Colon (tissue), 2 donors: ENCODE measurements around the gene WASF3.

Experiments
- FAIRE-seq: peaks from 2 replicates; lab custom pipeline; 2012; peaks lifted over from hg19 to GRCh38; lab: Jason Lieb, UNC
- donor health status: control.
- donor health status: control.

WASF3 gene

DNA sequence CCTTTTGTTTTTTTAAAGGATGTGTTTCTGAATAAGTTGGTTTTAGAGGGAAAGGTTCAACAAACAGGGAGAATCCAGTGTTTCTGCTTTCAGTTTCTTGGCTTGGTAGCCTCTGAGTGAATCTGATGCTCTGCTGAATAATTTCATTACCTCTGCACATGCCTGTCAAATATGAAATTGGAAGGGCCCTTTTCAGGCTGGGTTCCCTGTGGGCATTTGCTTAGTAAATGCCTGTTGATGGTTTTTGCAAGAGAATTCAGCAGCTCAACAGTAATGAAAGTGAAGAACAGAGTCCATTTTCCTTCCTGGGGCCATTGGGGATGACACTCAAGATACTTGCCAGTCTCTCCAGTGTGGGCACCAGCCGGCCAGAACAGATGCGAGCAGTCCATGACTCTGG lies 128.8 kb downstream of the WASF3 start:
- no peak for FAIRE-seq

DNA sequence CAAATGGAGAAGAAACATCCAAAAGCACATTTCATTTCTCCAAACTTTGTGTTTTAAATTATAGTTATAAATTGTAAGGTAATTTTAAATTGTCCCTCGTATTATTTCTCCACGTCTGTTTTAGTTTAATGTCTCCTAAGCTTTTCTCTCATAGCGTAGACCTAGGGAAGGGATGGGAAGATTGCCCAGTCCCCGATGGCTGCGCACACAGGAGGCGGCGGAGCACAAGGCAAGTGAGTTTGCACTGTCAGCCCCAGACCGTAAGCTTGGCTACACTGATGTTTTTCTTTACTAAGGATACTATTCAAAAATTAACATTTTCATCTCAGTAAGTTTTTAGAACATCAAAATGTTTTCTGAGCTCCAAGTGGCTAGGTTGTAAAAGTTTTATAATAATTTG lies 130.8 kb downstream of the WASF3 start:
- FAIRE-seq = no peak

DNA sequence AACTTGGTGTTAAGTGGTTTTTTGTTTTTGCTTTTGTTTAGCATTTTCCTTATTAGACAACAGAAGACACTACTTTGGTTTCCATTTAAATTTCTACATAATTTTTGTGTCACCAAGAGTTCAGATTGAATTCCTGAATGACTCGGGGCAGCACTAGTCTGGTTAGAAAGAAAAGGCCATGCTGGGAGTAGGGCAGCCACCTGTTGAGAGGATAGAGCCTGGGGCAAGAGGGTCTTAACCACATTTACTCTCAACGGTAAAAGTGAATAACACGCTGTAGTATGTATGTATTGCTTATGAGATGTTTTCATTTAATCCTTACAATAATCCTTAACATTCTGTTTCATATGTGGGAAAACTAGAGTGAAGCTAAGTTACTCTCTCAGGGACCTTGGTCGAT lies 131.5 kb downstream of the WASF3 start:
- FAIRE-seq = no peak

DNA sequence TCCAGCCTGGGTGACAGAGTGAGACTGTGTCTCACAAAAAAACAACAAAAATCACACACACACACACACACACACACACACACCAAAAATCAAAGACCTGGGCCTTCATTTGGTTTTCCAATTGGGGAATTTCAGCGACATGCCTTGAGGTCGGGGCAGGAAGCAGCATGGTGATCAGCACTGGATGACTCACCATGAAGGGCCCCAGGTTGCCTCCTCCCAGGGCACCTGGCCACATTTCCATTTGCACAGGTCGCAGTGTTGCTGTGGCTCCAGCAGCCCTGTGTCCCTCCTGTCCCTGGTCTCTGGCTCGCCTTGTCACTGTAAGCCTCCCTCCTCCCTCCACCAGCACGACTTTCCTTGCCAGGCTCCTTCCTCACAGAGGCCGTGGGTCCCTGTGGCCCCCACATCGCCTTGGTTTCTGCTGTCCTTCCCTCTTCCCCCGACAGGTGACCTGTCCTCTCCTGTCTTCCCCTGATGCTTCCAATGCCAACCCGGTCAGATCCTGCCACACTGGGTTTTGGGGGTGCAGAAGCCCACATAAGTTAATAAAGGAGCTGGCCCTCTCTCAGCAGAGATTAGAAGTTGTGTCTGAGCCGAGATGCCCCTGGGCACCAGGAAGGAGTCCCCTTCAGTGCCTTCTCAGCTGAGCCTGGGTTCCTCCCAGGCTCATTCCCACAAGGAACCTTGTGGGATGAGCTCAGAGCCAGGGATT lies 136.4 kb downstream of the WASF3 start:
- FAIRE-seq = no peak

DNA sequence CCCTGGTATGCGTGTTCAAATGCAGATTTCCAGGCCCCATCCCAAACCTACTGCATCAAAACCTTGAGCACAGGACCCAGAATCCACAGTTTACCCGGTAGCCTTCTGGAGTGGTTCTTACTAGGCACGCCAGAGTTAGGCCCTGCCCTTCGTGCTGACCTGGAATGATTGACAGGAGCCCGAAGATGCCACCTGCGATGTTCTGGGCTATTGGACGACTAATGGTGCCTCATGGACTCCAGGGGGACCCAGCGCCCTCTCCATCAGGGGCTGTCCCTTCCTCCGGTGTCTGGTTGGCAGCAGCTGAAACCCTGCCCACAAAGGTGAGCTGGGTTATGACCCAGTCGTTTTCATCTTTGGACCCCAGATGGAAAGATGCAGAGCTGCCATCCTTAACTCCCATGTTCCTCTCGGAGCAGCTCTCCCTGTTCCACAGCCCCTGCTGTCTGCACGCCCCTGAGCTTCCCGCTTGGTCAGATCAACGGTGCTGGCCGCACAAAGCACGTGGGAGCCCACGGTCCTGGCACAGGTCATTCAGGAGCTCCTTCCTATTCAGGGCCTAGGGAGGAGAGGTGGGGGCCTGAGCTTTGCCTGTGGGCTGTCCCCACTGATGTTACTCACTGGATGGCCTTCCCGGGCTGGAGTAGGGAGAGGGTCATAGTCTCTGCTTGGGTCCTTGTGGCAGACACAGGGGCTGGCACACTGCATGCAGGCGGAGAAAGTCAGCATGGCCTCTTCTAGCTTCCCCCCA lies 137.3 kb downstream of the WASF3 start:
- no peak for FAIRE-seq

DNA sequence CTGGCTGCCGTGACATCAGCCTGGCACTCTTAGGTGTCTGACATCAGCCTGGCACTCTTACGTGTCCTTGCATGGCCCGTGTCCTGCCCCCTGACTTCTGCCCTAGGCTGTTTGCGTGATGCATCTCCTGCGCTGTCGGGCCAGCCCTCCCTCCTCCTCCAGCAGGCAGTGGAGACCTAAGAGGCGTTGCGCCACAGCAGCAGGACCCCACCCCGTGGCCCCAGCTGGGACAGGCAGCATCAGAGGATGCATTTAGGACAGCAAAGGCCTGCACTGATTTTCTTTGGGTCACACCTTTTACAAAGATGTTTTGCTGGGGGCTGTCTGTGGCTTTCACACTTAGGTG lies 137.8 kb downstream of the WASF3 start:
- no peak for FAIRE-seq

DNA sequence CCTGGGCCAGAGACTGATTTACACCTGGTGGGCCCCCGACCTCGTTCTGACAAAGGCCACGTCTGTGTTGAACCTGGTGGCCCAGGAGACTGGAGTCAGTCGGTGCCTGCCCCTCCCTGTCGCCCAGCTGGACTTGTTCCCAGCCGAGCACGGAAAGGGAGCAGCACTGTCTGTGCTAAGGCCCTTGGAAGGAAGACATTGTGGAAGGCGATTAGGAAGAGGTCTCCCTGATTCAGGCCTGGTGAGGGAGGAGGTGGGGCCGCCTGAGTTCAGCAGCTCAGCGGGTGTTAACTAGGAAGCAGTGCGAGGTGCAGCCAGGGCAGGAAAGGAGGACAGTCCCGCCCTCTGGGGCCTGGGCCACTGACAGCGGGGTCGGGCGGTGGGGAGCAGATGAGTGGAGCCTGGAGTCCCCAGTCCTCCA lies 138.4 kb downstream of the WASF3 start:
- no peak for FAIRE-seq

DNA sequence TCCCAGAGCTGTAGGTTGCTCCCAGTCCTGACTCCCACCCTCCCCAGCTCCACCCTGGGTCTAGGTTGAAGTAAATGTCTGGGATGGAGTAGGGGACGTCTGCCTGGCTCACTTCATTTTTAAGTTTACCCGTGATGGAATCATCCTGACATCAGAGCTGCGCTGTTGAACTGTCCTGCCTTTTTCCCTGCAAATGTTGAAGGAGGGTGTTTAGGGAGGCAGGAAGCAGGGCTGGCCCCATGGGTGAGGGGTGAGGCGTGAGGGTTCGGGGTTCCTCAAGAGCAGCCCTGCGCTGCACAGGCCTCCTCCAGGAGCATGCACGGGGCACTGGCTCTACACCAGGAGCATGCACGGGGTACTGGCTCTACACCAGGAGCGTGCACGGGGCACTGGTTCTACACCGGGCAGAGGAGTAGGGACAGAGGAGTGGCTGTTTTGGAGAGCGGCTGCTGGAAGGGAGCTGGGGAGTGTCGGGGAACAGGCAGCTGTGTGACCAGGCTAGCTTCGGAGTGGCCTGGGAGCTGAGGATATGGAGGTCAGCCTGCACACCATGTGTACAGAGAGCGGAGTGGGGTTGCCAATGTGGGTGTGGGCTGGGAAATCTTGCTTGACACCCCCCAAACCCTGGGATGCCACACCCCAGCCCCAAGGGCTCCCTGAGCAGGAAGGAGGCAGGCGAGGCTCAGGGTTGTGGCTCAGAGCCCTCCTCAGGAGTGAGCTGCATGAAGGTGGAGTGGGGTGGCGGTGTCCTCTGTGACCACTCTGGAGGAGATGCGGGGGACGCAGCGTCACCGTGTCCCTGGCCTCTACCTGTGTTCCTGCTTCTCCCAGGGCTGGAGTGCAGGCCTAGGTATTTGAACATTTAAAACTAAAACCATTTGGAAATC lies 139.8 kb downstream of the WASF3 start:
- FAIRE-seq = no peak

DNA sequence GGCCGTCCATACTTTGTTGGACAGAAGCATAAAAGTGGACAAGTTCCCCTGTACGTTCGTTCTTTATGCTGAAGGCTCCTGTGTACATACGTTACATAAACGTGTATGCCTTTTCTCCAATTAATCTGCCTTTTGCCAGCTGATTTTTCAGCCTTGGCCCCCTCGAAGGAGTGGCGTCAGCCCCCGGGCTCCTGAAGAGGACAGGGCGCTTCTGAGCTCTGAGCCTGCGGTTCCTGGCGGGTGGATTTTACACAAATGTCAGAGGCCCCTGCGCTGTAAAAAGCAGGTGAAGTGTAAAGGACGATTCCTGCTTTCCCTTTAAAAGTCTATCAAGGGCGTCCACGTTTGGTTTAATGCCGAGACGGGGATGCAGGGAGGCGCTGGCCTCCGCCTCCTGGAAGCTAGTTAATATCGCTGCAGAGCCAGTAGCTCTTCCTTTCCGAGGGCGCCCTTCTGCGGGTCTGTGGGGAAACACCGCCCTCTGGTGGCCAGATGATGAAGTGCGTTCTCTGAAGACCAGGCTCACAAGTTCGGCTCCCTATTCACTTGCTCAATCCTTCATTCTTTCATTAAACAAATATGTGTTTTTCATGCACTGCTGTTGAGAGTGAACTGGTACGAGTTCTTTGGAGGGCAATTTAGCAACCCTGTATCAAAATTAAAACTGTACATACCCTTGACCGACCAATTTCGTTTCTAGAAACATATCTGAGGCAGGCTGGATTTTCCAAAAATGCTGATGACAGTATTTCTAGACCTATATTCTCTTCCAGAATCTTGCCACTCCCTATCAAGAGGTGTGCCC lies 141.1 kb downstream of the WASF3 start:
- FAIRE-seq = no peak

DNA sequence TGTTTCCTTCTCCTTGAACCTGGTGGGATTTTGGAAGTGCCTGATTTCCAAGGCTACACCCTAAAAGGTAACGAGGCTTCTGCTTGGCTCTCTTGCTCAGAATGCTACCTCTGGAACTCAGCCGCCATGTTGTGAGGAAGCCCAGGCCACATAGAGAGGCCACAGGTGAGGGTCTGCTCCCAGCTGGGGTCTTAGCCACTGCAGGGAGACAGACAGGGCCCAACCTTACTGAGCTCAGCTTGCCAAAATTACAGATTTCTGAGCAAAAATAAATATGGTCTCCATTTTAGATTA lies 141.7 kb downstream of the WASF3 start:
- FAIRE-seq = no peak

DNA sequence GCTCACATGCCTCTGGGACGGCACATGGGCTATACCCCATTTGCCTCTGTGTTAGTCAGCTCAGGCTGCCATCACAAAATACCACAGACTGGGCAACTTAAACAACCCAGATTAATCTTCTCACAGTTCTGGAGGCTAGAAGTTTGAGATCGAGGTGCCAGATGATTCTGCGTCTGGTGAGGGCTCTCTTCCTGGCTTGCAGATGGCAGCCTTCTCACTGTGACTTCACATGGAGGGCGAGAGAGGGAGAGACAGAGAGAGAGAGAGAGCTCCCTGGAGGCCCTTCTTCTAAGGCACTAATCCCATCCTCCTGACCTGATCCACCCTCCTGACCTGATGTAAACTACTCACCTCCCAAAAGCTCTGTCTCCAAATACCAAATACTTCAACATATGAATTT lies 148.1 kb downstream of the WASF3 start:
- FAIRE-seq = no peak

DNA sequence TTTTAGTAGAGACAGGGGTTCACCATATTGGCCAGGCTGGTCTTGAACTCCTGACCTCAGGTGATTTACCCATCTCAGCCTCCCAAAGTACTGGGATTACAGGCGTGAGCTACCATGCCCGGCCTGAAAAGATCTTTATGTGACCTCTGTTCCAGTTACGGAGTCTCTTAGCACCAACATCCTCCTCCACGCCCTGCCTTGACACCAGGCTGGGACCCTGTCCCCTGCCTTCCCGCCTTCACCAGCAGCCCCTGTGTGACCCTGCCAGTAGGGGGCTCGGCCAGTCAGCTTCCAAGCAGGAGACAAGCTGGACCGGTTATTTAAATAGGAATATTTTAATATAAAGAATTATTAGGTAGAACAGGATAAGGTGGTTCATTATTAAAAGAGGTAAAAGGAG lies 148.9 kb downstream of the WASF3 start:
- no peak for FAIRE-seq

DNA sequence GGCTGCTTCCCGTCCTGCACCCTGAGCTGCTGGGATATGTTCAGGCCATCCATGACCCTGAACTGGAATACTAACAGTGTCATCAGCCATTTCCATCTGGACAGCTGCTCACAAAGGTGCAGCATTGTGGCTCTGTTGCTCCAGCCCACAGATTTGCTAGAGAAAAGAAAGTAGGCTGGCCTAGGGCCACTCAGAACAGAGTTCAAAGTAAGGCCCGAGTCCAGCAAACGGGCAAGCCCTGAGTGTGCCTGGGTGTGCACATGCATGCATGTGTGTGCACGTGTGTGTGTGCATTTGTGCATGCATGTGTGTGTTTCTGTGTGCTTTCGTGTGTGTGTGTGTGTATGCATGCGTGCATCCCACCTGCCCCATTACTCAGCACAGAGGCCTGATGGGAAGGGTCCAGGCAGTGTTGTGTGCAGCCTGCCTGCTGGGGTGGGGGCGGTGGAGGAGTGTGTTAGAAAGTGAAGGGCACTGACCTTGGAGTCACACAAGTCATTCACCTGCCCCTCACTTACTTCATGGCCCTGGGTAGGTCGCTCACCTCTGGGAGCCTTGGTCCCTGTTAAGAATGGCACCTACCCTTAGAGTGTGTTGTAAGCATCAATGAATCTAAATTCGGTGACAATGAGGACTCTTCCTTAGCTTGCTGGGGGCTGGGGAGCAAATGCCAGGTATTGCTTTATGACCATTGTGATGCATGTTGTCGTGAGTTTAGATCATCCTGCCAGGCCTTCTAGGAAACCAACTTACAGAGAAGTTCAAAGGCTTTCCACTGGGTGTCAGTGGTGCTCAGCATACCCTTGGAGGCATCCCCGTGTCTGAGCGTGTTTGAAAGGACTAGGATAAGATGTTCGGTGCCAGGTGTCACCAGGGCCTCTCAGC lies 149.9 kb downstream of the WASF3 start:
- no peak for FAIRE-seq

DNA sequence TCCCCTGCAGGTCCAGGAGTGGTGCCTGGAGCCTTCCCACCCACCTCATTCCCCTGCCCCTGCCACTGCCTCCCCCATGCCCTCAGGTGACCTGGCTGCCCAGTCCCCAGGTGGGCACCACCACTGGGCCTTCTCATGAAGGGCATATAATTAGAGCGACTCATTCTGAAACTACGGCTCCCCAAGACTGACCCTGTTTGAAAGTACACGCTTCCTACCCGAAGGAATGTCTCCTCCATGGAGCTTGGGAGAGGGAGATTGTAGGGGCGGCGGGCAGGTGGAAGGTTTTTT lies 150.5 kb downstream of the WASF3 start:
- no peak for FAIRE-seq

DNA sequence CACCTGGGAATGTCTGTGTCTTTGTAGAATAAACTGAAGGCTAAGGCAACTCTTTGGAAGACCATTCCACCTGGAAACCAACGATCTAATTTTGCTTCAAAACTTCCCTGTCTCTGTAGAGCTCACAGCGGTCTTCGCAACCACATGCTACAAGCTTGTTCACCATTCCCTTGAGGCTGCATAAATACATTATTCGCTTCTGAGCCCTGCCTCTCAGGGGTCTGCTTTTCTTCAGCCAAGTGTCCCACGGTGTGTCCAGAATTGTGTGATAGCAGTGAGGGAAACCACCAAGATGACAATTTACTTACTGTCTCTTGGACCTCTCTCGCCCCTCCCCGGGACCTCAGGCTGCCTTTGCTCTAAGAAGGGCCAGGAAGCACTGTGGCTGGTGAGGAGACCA lies 152.0 kb downstream of the WASF3 start:
- FAIRE-seq = no peak

DNA sequence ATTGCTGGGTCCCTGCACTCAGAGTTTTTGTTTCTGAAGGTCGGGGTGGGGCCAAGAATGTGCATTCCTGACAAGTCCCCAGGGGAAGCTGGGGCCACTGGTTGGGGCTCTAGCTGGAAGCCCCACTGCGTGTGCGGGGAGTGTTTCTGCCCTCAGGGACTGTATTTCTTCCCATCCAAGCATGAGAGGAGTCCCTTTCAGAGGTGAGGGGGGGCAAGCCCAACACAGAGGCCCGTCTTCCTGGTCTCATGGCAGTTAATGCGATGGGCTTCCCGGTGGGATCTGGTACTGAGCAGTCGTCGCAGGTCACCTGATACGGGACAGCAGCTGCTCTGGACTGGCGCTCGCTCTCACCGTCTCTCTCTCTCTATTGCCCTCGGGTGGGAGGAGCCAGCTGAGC lies 152.7 kb downstream of the WASF3 start:
- no peak for FAIRE-seq

DNA sequence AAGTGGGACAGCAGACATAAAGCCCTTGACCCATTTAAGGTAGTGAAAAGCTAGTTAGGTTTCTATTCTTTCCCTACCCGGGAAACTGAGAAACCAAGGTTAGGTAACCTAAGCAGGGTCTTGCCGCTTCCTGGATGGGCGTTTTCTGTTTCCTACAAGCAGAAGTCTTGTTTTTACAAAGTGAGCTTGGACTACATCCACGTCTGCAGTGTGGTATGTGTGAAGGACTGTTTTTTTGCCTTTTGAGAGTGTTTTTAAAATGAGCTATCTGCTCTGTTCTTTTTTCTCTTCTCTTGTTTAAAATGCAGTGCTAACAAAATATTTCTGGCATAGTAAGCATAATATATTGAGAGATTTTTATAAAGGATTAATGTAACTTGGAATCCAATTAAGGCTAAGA lies 153.7 kb downstream of the WASF3 start:
- no peak for FAIRE-seq

DNA sequence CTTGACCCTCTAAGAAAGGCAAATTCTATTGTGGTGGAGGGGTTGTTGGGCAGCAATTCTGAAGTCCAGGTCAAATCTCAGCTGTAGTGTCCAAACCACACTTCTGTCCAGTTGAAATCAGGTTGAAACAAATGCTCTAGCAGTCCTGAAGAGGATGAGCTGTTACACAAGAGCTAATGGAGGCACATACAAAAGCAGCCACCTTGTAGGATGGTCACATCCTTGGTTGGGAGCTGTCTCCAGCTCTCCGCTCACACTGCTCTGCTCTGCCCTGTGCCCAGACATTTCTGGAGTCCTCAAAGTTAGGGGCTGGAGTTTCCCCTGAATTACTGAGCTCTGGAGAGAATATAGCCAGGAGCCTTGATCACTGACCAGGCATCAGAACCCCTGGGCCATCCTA lies 155.9 kb downstream of the WASF3 start:
- no peak for FAIRE-seq

DNA sequence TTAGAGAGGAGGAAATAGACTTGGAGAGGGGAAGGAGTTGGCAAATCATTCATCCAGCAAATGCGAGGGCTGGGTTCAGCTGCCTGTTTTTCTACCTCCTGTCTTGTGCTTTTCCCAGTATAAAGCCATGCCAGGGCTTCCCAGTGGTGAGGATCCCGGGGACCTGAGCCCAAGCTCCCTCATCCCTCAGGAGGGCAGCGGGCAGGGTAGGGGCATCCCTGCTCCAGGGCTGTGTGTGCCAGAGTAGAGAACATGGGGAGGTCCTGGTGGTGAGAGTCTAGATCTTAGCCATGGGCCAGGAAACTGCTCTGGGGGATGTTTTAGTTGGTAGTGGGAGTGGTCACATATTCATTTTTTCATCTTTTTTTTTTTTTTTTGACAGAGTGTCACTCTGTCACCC lies 159.5 kb downstream of the WASF3 start:
- no peak for FAIRE-seq

DNA sequence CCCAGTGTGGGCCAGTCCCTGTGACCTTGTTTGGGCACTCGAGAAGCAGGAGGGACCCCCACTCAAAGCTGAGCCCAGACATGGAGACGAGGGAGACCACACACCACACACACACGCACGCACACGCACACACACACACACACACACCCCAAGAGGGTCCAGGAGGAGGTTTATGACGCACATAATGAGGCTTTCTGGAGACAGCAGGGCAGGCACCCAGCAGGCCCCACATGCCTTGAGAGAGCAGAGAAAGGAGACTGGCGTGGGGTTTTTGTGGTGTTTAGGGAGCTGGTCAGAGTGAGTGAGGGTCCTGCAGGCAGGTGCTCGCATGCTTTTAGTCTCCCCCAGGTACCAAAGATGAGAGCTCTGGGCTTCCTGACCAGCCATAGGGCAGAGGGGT lies 160.7 kb downstream of the WASF3 start:
- FAIRE-seq = no peak

DNA sequence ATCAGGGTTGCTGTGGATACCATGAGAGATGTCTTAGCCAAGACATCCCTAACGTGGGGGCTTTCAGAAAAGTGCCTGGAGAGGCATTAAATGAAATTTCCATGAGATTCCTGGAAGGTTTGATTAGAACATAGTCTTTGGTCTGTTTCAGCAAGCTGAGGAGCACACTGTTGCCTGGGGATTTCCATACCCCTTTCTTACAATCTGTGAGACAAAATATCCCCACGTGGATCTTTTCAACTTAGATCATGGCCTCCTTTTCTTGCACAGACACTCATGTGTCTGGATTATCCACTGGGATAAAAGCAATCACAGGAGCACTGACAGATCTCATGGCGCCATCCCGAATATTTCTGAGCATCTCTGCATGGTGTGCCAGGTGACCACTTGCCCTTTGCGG lies 161.4 kb downstream of the WASF3 start:
- FAIRE-seq = no peak
